DMS114 treated with DMSO at 0.1 percent for 48 hours (cell line): ENCODE data around the gene KCNK15.

Experiments used
- DNase-seq: peaks from one replicate; lab custom pipeline; 2025; ENCODE audit not compliant: unreplicated experiment; lab: John Stamatoyannopoulos, UW

The KCNK15 gene

GRCh38 chr20:44714701-44715498, 30.8 kb upstream of the KCNK15 start, which contains the start of gene CCN5:
TSS of gene CCN5 (plus strand) at chr20:44715369. CDS start at chr20:44715391, 22 bp downstream.
- DNase-seq: no peak

- DNase-seq: no peak
These were observed 30.0 kb upstream of the KCNK15 start for GRCh38 chr20:44715499-44716308.

- DNase-seq: no peak
These were observed 29.2 kb upstream of the KCNK15 start for GRCh38 chr20:44716309-44717106.

- no peak for DNase-seq
These were observed 27.7 kb upstream of the KCNK15 start for GRCh38 chr20:44717986-44718385.

- DNase-seq: no peak
These were observed 25.8 kb upstream of the KCNK15 start for GRCh38 chr20:44719841-44720240.

- no peak for DNase-seq
These were observed 25.1 kb upstream of the KCNK15 start for GRCh38 chr20:44720621-44720996.

- DNase-seq: no peak
These were observed 24.5 kb upstream of the KCNK15 start for GRCh38 chr20:44720997-44721784.

- no peak for DNase-seq
These were observed 23.9 kb upstream of the KCNK15 start for GRCh38 chr20:44721785-44722054.

- DNase-seq: no peak
These were observed 22.7 kb upstream of the KCNK15 start for GRCh38 chr20:44722990-44723389.

GRCh38 chr20:44723391-44723790, 22.3 kb upstream of the KCNK15 start:
- no peak for DNase-seq

- DNase-seq: no peak
These were observed 21.8 kb upstream of the KCNK15 start for GRCh38 chr20:44723798-44724362.

GRCh38 chr20:44724423-44725091, 21.1 kb upstream of the KCNK15 start:
- DNase-seq: no peak

- no peak for DNase-seq
These were observed 19.8 kb upstream of the KCNK15 start for GRCh38 chr20:44725837-44726236.

GRCh38 chr20:44727039-44727438, 18.6 kb upstream of the KCNK15 start:
- DNase-seq: no peak

- DNase-seq: no peak
These were observed 18.0 kb upstream of the KCNK15 start for GRCh38 chr20:44727651-44728050.

- DNase-seq: no peak
These were observed 16.7 kb upstream of the KCNK15 start for GRCh38 chr20:44728801-44729443.

GRCh38 chr20:44730441-44730840, 15.2 kb upstream of the KCNK15 start:
- DNase-seq: no peak

GRCh38 chr20:44731657-44732056, 14.0 kb upstream of the KCNK15 start:
- DNase-seq: no peak

GRCh38 chr20:44732327-44732726, 13.3 kb upstream of the KCNK15 start:
- no peak for DNase-seq
